Ascending aorta (tissue), 2 donors: ENCODE measurements around the gene SSPN. TPM values are rescaled to one million over a fixed set of nuclear protein-coding genes. Genes with fewer than 3 reads are reported as not detected.
A peak's percentile ranks its signal among the peaks of the same experiment; 100 is the strongest.

Experiments used
- DNase-seq, 2 donors: peaks; one replicate each; pipeline ENCODE4 v3.0.0-alpha.2; 2019; ENCODE audit warnings: low spot score in 2 of 2
- H3K27ac ChIP-seq, 2 donors: fragments of 200-600 bp; sonication (generic); one replicate each; pipeline ENCODE4 v1.5.1; 2016 to 2017; ENCODE audit warnings: mild to moderate bottlenecking in 1 of 2
- H3K27me3 ChIP-seq: fragments of 200-600 bp; sonication (generic); one replicate; pipeline ENCODE4 v1.5.1; 2017
- H3K36me3 ChIP-seq, 2 donors: fragments of 200-600 bp; sonication (generic); one replicate each; pipeline ENCODE4 v1.5.1; 2016
- H3K4me1 ChIP-seq, 2 donors: fragments of 200-600 bp; sonication (generic); one replicate each; pipeline ENCODE4 v1.5.1; 2016 to 2017; ENCODE audit warnings: mild to moderate bottlenecking in 1 of 2
- H3K4me3 ChIP-seq, 2 donors: fragments of 200-600 bp; sonication (generic); one replicate each; pipeline ENCODE4 v1.5.1; 2016 to 2017; ENCODE audit warnings: mild to moderate bottlenecking in 1 of 2
- H3K9me3 ChIP-seq, 2 donors: fragments of 200-600 bp; sonication (generic); one replicate each; pipeline ENCODE4 v1.5.1; 2016
- intact Hi-C: fragments of 100-400 bp; cut with DNase I; formaldehyde crosslinking; loops from one replicate; pipeline ENCODE4 v1.15.1; 2023
- total RNA-seq: library from RNA; depleted of rRNA; stranded (reverse); fragments of >200 nt; gene quantifications from one replicate; pipeline ENCODE4 v1.1.0, GENCODE V29; 2016
- TF ChIP-seq, protein P1 (sequence below), 3 experiments: fragments of 200-600 bp in 2 of 3; fragments of 450-650 bp in 1 of 3; sonication (generic) in 2 of 3; IDR thresholded peaks; one replicate each; pipeline ENCODE4 v1.5.1; 2016 to 2019; ENCODE audit warnings: antibody characterized with exemption in 3 of 3, mild to moderate bottlenecking in 1 of 3, moderate library complexity in 1 of 3

Gene SSPN
- 56.3 TPM for total RNA-seq

DNA sequence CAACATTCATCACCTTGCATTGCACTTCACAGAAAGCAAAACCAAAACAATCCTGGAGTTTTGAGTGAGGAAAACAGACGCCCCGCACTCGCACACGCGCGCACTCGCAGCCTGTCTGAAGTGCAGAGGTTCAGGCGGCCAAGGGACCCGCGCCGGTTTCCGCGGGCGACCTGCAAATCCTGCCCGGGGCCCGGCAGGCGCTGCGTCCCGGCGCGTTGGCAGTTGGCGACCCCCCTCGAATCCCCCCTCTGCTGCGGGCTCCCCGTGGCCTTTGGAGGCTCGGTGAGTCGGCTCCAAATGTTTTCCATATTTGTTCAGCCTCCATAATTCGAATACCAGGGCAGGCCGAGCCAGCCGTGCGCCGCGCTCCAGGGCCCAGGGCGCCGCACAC lies at the start of gene SSPN:
Gene SSPN, plus strand, starts transcription at position 324 of the 391 bp plus-strand sequence. CDS start 100 bp downstream, outside the sequence.
- Histone ChIP-seq H3K9me3 (no peaks in the 10 kb centered on the region), H3K27me3 (no peaks in the 10 kb centered on the region), H3K4me1 (peaks cover 0 to 21% of the 10 kb centered on the region in 2 donors), H3K27ac (peak within 1 kb of the TSS; percentile 88 to 90), H3K4me3 (peak within 1 kb of the TSS; percentile 58 to 74), H3K36me3 (no peaks in the 10 kb centered on the region)
- intact Hi-C loops, result loop anchor here (1.0 to 5.0 kb wide), 3 partner anchors 69 to 943 kb away; partner anchors contain the start of genes KRAS and RASSF8
- TF ChIP-seq, protein P1, sequence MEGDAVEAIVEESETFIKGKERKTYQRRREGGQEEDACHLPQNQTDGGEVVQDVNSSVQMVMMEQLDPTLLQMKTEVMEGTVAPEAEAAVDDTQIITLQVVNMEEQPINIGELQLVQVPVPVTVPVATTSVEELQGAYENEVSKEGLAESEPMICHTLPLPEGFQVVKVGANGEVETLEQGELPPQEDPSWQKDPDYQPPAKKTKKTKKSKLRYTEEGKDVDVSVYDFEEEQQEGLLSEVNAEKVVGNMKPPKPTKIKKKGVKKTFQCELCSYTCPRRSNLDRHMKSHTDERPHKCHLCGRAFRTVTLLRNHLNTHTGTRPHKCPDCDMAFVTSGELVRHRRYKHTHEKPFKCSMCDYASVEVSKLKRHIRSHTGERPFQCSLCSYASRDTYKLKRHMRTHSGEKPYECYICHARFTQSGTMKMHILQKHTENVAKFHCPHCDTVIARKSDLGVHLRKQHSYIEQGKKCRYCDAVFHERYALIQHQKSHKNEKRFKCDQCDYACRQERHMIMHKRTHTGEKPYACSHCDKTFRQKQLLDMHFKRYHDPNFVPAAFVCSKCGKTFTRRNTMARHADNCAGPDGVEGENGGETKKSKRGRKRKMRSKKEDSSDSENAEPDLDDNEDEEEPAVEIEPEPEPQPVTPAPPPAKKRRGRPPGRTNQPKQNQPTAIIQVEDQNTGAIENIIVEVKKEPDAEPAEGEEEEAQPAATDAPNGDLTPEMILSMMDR (IDR thresholded peaks at IDR 0.05), result no peak
- peak in 1 of 2 donors; percentile 87 for DNase-seq

- no peaks in the 10 kb centered on the region for H3K36me3 ChIP-seq
- DNase-seq, result no peak
- intact Hi-C loops, result no loop called here
- TF ChIP-seq, protein P1 (IDR thresholded peaks at IDR 0.05), result no peak
- H3K4me1 ChIP-seq, result peaks cover 0 to 27% of the 10 kb centered on the region in 2 donors
- no peak overlapping the region for H3K27ac ChIP-seq
- H3K4me3 ChIP-seq, result no peak overlapping the region
- H3K27me3 ChIP-seq, result no peaks in the 10 kb centered on the region
- no peaks in the 10 kb centered on the region for H3K9me3 ChIP-seq
Observed at GRCh38 chr12:26148291-26148690, 47.1 kb upstream of the SSPN start.

DNA sequence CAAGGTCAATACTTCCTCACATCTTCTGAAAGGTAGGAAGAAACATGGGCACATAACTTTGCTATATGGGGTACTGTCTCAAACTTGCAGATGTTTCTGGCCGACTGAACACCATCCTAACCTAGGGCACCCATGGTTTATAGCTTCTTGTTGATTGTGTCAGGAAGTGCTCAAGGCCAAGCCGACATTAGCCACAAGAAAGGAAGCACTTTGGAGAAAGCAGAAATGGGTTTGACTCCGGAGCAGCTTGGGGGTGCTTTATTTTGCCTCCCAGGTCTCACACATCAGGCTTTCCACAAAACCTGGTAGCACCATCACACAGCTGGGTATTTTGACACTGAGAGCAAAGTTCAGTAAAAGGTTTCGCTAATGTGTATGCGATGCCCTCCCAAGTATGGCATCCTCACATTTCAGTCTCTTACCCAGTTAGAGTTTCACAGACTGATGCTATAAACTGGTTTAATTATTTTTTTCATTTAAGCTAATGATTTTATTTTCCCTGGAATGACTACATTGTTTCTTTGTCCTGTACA lies 45.3 kb upstream of the SSPN start:
- Histone ChIP-seq H3K9me3 (no peaks in the 10 kb centered on the region), H3K4me3 (no peak overlapping the region), H3K4me1 (peaks cover 3 to 36% of the 10 kb centered on the region in 2 donors), H3K27me3 (no peaks in the 10 kb centered on the region), H3K36me3 (no peaks in the 10 kb centered on the region), H3K27ac (peak overlapping the region in 1 of 2 donors; percentile 55)
- TF ChIP-seq, protein P1 (IDR thresholded peaks at IDR 0.05), result no peak
- intact Hi-C loops, result loop anchor here (5.0 kb wide), 2 partner anchors 38 to 122 kb away; no protein-coding TSS in a partner anchor
- DNase-seq, result no peak

GRCh38 chr12:26150736-26151450 lies 44.5 kb upstream of the SSPN start:
- no peak overlapping the region for H3K4me3 ChIP-seq
- TF ChIP-seq, protein P1 (IDR thresholded peaks at IDR 0.05), result no peak
- H3K4me1 ChIP-seq, result peaks cover 3 to 36% of the 10 kb centered on the region in 2 donors
- peak overlapping the region; percentile 60 to 71 for H3K27ac ChIP-seq
- peak in 1 of 2 donors; percentile 71 for DNase-seq
- H3K27me3 ChIP-seq, result no peaks in the 10 kb centered on the region
- intact Hi-C loops, result loop anchor here (5.0 kb wide), 2 partner anchors 39 to 121 kb away; no protein-coding TSS in a partner anchor
- no peaks in the 10 kb centered on the region for H3K36me3 ChIP-seq
- no peaks in the 10 kb centered on the region for H3K9me3 ChIP-seq

DNA sequence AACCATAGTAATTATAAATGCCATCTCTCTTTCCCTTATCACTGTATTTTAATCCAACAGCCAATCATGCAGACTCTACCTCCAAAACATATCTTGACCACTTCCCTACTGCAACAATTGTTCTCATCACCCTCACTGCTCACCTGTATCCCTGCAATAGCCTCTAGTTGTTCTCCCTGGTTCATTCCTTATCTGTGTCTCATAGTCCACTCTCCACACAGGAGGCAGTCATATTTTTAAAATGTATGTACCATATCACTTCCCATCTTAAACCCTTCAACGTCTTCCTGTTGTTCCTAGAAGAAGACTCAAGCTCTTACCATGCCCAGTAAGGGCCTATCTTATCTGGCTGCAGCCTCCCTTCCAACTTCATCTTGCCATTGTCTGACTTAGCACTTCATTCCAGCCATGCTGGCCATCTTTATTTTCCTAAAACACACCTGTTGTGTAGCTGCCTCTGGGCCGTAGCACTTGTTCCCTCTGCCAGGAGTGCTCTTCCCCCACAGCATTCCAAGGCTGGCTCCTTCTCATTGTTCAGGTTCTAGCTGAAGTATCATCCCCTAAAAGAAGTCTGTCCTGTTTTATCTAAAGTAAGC lies 42.8 kb upstream of the SSPN start:
- TF ChIP-seq, protein P1 (IDR thresholded peaks at IDR 0.05), result no peak
- Histone ChIP-seq H3K9me3 (no peaks in the 10 kb centered on the region), H3K36me3 (no peaks in the 10 kb centered on the region), H3K4me1 (peaks cover 3 to 36% of the 10 kb centered on the region in 2 donors), H3K27me3 (no peaks in the 10 kb centered on the region), H3K4me3 (no peak overlapping the region), H3K27ac (peak overlapping the region; percentile 48 to 61)
- intact Hi-C loops, result loop anchor here (1.0 to 5.0 kb wide), 5 partner anchors 26 to 120 kb away; no protein-coding TSS in a partner anchor
- DNase-seq, result no peak
